ENCODE data around the gene EZR.

GRCh38 chr6:158760618-158761250 is 58.4 kb downstream of the EZR start:
- TF ChIP-seq, protein P1, sequence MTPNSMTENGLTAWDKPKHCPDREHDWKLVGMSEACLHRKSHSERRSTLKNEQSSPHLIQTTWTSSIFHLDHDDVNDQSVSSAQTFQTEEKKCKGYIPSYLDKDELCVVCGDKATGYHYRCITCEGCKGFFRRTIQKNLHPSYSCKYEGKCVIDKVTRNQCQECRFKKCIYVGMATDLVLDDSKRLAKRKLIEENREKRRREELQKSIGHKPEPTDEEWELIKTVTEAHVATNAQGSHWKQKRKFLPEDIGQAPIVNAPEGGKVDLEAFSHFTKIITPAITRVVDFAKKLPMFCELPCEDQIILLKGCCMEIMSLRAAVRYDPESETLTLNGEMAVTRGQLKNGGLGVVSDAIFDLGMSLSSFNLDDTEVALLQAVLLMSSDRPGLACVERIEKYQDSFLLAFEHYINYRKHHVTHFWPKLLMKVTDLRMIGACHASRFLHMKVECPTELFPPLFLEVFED (CRISPR knock-in tag; conservative IDR thresholded peaks at IDR 0.05) = no peak
- TF ChIP-seq ZBTB9 (CRISPR knock-in tag; IDR thresholded peaks at IDR 0.05) (no peak), CEBPG (CRISPR knock-in tag; IDR thresholded peaks at IDR 0.05) (no peak), CEBPG (tag; conservative IDR thresholded peaks at IDR 0.05 in 1 of 2, IDR thresholded peaks at IDR 0.05 in 1 of 2) (no peak)
